PC-9 (cell line): ENCODE measurements around the gene ATXN3. TPM values are rescaled to one million over a fixed set of nuclear protein-coding genes. Genes with fewer than 3 reads are reported as not detected.

Experiments used
- BruUV-seq: library from RNA; stranded (reverse); fragments of 400-500 nt; replicated peaks from 2 replicates; lab custom pipeline; 2021; lab: Mats Ljungman, UMichigan
- CTCF ChIA-PET: fragments of 300-600 bp; sonication (Branson Sonifier 250); formaldehyde crosslinking; loops from one replicate; lab custom pipeline; 2022; ENCODE audit warnings: antibody characterized with exemption; lab: Charles Lee
- POLR2A ChIA-PET: fragments of 300-600 bp; sonication (Branson Sonifier 250); formaldehyde crosslinking; loops from one replicate; lab custom pipeline; 2022; ENCODE audit warnings: antibody characterized with exemption; ENCODE audit not compliant: unreplicated experiment; lab: Charles Lee
- DNase-seq, 2 experiments: peaks; one replicate each; pipeline versions ENCODE4 v3.0.0 to v3.0.0-alpha.2; 2015 to 2022; ENCODE audit warnings: mixed read lengths in 1 of 2
- H2AFZ ChIP-seq: fragments of 200-600 bp; sonication (generic); 2 replicates; pipeline ENCODE4 v1.8.1; 2017; ENCODE audit warnings: antibody characterized with exemption
- H3F3A ChIP-seq: fragments of 200-600 bp; sonication (generic); 2 replicates; pipeline ENCODE4 v1.8.1; 2017; ENCODE audit warnings: antibody characterized with exemption, mild to moderate bottlenecking, low read depth; ENCODE audit not compliant: insufficient read depth
- H3K27ac ChIP-seq: fragments of 200-600 bp; sonication (generic); 2 replicates; pipeline ENCODE4 v1.6.1; 2016; ENCODE audit warnings: mixed run types
- H3K27me3 ChIP-seq: fragments of 200-600 bp; sonication (generic); 2 replicates; pipeline ENCODE4 v1.6.1; 2016; ENCODE audit warnings: low read depth, mixed run types; ENCODE audit not compliant: insufficient read depth
- H3K36me3 ChIP-seq: fragments of 200-600 bp; sonication (generic); 2 replicates; pipeline ENCODE4 v1.6.1; 2016; ENCODE audit warnings: low read depth, mixed run types
- H3K4me1 ChIP-seq: fragments of 200-600 bp; sonication (generic); replicated peaks from 2 replicates; pipeline ENCODE4 v1.6.1; 2016; ENCODE audit warnings: mixed run types; ENCODE audit not compliant: insufficient read depth
- H3K4me2 ChIP-seq: fragments of 200-600 bp; sonication (generic); 2 replicates; pipeline ENCODE4 v1.6.1; 2017; ENCODE audit warnings: mixed run types
- H3K4me3 ChIP-seq: fragments of 200-600 bp; sonication (generic); 2 replicates; pipeline ENCODE4 v1.6.1; 2016; ENCODE audit warnings: mixed run types
- H3K79me2 ChIP-seq: fragments of 200-600 bp; sonication (generic); 2 replicates; pipeline ENCODE4 v1.6.1; 2017; ENCODE audit warnings: low read depth, mixed run types
- H3K9me2 ChIP-seq: fragments of 200-600 bp; sonication (generic); 2 replicates; pipeline ENCODE4 v1.8.1; 2017; ENCODE audit warnings: mild to moderate bottlenecking; ENCODE audit not compliant: insufficient read depth
- H3K9me3 ChIP-seq: fragments of 200-600 bp; sonication (generic); 2 replicates; pipeline ENCODE4 v1.8.1; 2016; ENCODE audit warnings: low read depth; ENCODE audit not compliant: insufficient read depth
- H4K20me1 ChIP-seq: fragments of 200-600 bp; sonication (generic); 2 replicates; pipeline ENCODE4 v1.8.1; 2017; ENCODE audit not compliant: insufficient read depth
- CTCF ChIP-seq: fragments of 200-600 bp; sonication (generic); conservative IDR thresholded peaks from 2 replicates; pipeline ENCODE4 v1.6.1; 2017; ENCODE audit warnings: mixed run types, antibody characterized with exemption, mild to moderate bottlenecking, moderate library complexity
- EZH2 ChIP-seq: fragments of 200-600 bp; sonication (generic); IDR thresholded peaks from 2 replicates; pipeline ENCODE4 v1.8.0; 2017; ENCODE audit warnings: antibody characterized with exemption, low read depth
- intact Hi-C: fragments of 100-400 bp; cut with micrococcal nuclease; formaldehyde crosslinking; loops from one replicate; pipeline ENCODE4 v1.10.0; 2022; ENCODE audit not compliant: unreplicated experiment
- total RNA-seq: library from RNA; stranded (reverse); gene quantifications from 2 replicates; pipeline ENCODE4 v1.2.3, GENCODE V29; 2021

Gene ATXN3
- total RNA-seq, 1 experiment from 2014 or later = 8.5 TPM

DNA sequence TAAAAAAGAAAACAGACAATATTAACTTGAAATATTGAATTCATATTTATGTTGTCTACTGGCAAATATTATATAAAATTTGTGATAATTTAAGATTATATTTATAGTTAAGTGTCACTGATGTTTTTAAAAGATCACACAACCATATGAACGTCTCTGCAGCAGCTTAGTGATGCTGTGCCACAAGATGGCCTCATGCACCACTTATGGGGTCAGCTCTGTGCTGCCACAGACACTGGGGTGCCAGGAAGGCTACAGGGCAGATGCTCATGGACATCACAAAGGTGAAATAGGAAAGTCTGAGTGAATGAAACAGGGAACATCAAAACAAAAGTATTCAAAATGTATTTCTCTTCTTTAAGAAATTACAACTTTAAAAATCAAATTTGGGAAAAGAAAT, 13.1 kb downstream of the ATXN3 start:
- Histone ChIP-seq H3K79me2 (no peaks in the 10 kb centered on the region), H3K9me2 (no peaks in the 10 kb centered on the region), H3K4me3 (no peak overlapping the region), H4K20me1 (no peaks in the 10 kb centered on the region), H3K27me3 (no peaks in the 10 kb centered on the region), H3K4me2 (no peak overlapping the region), H3F3A (no peaks in the 10 kb centered on the region), H2AFZ (no peak overlapping the region), H3K36me3 (no peaks in the 10 kb centered on the region), H3K4me1 (no peaks in the 10 kb centered on the region), H3K27ac (no peak overlapping the region), H3K9me3 (no peaks in the 10 kb centered on the region)
- no peak for DNase-seq
- TF ChIP-seq CTCF (no peak), EZH2 (no peak)
- BruUV-seq = no TSS peak
- intact Hi-C loops = no loop called here
- ChIA-PET POLR2A (no interaction called here), CTCF (no interaction called here)

- Histone ChIP-seq H3K36me3 (no peaks in the 10 kb centered on the region), H3K79me2 (no peaks in the 10 kb centered on the region), H3K4me1 (no peaks in the 10 kb centered on the region), H3K27ac (no peak overlapping the region), H3K27me3 (no peaks in the 10 kb centered on the region), H3K9me2 (no peaks in the 10 kb centered on the region), H3K9me3 (no peaks in the 10 kb centered on the region), H2AFZ (no peak overlapping the region), H3F3A (no peaks in the 10 kb centered on the region), H4K20me1 (no peaks in the 10 kb centered on the region), H3K4me2 (no peak overlapping the region), H3K4me3 (no peak overlapping the region)
- BruUV-seq = no TSS peak
- intact Hi-C loops = no loop called here
- DNase-seq = no peak
- no peak for TF ChIP-seq CTCF
- no peak for TF ChIP-seq EZH2
- ChIA-PET CTCF (interaction anchor here (0.6 kb wide), 1 partner anchor 9 kb away, joined by 5 read pairs; no protein-coding TSS in a partner anchor), POLR2A (no interaction called here)
These were observed 17.9 kb downstream of the ATXN3 start for GRCh38 chr14:92088494-92088893.

DNA sequence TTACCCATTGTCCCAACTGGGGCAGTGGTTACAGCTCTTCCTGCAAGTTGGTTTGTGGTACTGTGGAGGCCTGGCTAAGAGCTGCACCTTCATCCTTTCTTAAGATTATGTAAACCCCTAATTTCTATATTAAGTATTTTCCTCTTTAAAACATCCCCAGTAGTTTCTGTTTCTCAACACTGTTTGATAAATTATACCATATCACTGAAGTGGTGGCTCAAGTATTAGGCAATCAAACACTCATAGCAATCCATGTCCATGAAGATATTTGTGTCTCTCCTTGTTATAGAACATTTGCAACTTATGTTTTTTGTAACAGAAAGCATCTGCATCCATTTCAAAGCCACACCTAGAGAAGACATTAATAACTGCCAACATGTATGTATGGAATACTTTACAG, 31.8 kb downstream of the ATXN3 start:
- H3K9me3 ChIP-seq = no peaks in the 10 kb centered on the region
- H3F3A ChIP-seq = no peaks in the 10 kb centered on the region
- no peak for DNase-seq
- no peak overlapping the region for H3K4me3 ChIP-seq
- TF ChIP-seq CTCF (no peak), EZH2 (no peak)
- POLR2A ChIA-PET = no interaction called here
- H3K9me2 ChIP-seq = no peaks in the 10 kb centered on the region
- CTCF ChIA-PET = no interaction called here
- H3K79me2 ChIP-seq = no peaks in the 10 kb centered on the region
- no TSS peak for BruUV-seq
- no peak overlapping the region for H3K4me2 ChIP-seq
- H2AFZ ChIP-seq = no peak overlapping the region
- H4K20me1 ChIP-seq = no peaks in the 10 kb centered on the region
- intact Hi-C loops = no loop called here
- H3K27me3 ChIP-seq = no peaks in the 10 kb centered on the region
- H3K27ac ChIP-seq = no peak overlapping the region
- H3K4me1 ChIP-seq = no peaks in the 10 kb centered on the region
- no peaks in the 10 kb centered on the region for H3K36me3 ChIP-seq
